ENCODE results near the gene CLTA. TPM values are rescaled to one million over a fixed set of nuclear protein-coding genes. Genes with fewer than 3 reads are reported as not detected.

The CLTA gene
- total and polyA plus RNA-seq, 2 donors: 131 to 199 TPM

DNA sequence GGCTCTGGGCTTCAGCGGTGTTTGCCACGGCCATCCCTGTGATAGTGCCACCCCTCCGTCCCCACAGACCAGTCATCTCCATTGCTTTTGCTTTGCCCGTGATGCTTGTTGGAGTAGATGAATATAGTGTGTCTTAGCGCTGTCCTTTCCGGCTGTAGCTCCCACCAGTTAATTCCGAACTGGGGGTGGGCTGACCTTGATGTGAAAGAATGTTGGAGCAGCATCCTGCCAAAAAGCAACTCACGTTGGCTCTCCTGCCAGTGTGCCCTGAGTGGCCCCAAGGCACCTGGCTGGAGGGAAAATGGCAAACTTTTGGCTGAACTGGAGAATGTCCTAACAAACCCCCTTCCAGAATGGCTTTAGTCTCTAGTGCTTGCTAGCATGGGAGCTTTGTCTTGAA is 20.0 kb downstream of the CLTA start:
- H3K4me1 ChIP-seq (ENCODE audit: control insufficient read depth in 2 of 2, insufficient read depth in 2 of 2, low read length in 2 of 2): no peaks in the 10 kb centered on the region

DNA sequence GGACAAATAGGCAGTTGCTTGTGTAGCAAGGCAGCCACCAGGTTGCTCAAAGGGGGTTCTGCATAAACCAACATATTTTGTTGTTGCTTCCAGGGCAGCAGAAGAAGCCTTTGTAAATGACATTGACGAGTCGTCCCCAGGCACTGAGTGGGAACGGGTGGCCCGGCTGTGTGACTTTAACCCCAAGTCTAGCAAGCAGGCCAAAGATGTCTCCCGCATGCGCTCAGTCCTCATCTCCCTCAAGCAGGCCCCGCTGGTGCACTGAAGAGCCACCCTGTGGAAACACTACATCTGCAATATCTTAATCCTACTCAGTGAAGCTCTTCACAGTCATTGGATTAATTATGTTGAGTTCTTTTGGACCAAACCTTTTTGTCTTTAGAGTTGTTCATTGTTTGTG is 20.8 kb downstream of the CLTA start:
- Histone ChIP-seq H3K36me3 (ENCODE audit: control insufficient read depth in 2 of 2, insufficient read depth in 2 of 2, low read length in 1 of 2) (peaks cover 71 to 76% of the 10 kb centered on the region in 2 donors), H3K4me1 (ENCODE audit: control insufficient read depth in 2 of 2, insufficient read depth in 2 of 2, low read length in 2 of 2) (no peaks in the 10 kb centered on the region), H3K27ac (ENCODE audit: low read depth in 1 of 2, low read length in 1 of 2) (no peak overlapping the region), H3K9me3 (ENCODE audit: control insufficient read depth in 2 of 2, insufficient read depth in 1 of 2, low read length in 1 of 2) (no peaks in the 10 kb centered on the region), H3K27me3 (ENCODE audit: control insufficient read depth in 2 of 2, insufficient read depth in 1 of 2, low read length in 1 of 2) (no peaks in the 10 kb centered on the region), H3K4me3 (ENCODE audit: low read length in 2 of 2) (no peak overlapping the region)
- DNase-seq (ENCODE audit: low read depth in 6 of 9, low spot score in 9 of 9): no peak
- 97% methylated on average over 7 of the region's 7 CpGs for WGBS

More for the DNA sequence above, 20.0 kb downstream of the CLTA start:
- Histone ChIP-seq H3K27me3 (ENCODE audit: control insufficient read depth in 2 of 2, insufficient read depth in 1 of 2, low read length in 1 of 2) (no peaks in the 10 kb centered on the region), H3K27ac (ENCODE audit: low read depth in 1 of 2, low read length in 1 of 2) (no peak overlapping the region), H3K4me3 (ENCODE audit: low read length in 2 of 2) (no peak overlapping the region), H3K9me3 (ENCODE audit: control insufficient read depth in 2 of 2, insufficient read depth in 1 of 2, low read length in 1 of 2) (no peaks in the 10 kb centered on the region), H3K36me3 (ENCODE audit: control insufficient read depth in 2 of 2, insufficient read depth in 2 of 2, low read length in 1 of 2) (peaks cover 72 to 83% of the 10 kb centered on the region in 2 donors)
- 97% methylated on average over 8 of the region's 8 CpGs for WGBS
- DNase-seq (ENCODE audit: low read depth in 6 of 9, low spot score in 9 of 9): no peak

DNA sequence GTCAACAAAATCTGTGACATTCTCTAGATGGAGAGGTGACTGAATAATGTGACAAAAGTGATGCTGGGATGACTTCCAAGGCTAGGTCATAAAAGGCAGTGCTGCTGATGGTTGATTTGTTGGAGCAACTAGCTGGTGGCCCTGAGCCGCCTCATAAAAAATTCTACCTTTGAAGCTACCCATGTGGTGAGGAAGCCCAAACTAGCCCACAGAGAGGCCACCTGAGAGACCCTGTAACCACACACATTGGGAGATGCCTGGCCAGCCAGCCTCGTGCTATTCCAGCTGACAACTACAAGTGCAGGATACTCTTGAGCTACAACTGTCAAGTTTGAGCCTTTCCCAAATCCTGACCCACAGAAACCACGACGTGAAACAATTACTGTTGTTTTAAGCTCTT is 22.7 kb downstream of the CLTA start:
- no peak overlapping the region for H3K27ac ChIP-seq (ENCODE audit: low read depth in 1 of 2, low read length in 1 of 2)
- WGBS: 83% methylated on average over 4 of the region's 4 CpGs

DNA sequence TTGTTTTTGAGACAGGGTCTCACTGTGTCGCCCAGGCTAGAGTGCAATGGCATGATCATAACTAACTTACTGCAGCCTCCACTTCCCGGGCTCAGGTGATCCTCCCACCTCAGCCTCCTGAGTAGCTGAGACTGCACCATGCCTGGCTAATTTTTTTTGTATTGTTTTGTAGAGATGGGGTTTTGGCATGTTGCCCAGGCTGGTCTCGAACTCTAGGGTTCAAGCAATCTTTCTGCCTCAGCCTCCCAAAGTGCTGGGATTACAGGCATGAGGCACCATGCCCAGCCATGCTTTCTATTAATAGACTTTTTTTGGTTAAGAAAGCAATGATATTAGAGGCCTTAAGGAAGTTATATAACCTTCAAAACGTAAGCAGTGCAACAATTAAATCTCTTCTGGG is 23.3 kb downstream of the CLTA start:
- no peak overlapping the region for H3K27ac ChIP-seq (ENCODE audit: low read depth in 1 of 2, low read length in 1 of 2)
- no peaks in the 10 kb centered on the region for H3K27me3 ChIP-seq (ENCODE audit: control insufficient read depth in 2 of 2, insufficient read depth in 1 of 2, low read length in 1 of 2)
- H3K4me1 ChIP-seq (ENCODE audit: control insufficient read depth in 2 of 2, insufficient read depth in 2 of 2, low read length in 2 of 2): peaks cover 0 to 3% of the 10 kb centered on the region in 2 donors
- no peak overlapping the region for H3K4me3 ChIP-seq (ENCODE audit: low read length in 2 of 2)
- WGBS: 94% methylated on average over 4 of the region's 4 CpGs
- DNase-seq (ENCODE audit: low read depth in 6 of 9, low spot score in 9 of 9): no peak
- peaks cover 68 to 70% of the 10 kb centered on the region in 2 donors for H3K36me3 ChIP-seq (ENCODE audit: control insufficient read depth in 2 of 2, insufficient read depth in 2 of 2, low read length in 1 of 2)
- H3K9me3 ChIP-seq (ENCODE audit: control insufficient read depth in 2 of 2, insufficient read depth in 1 of 2, low read length in 1 of 2): no peaks in the 10 kb centered on the region

More for the DNA sequence above, 22.7 kb downstream of the CLTA start:
- DNase-seq (ENCODE audit: low read depth in 6 of 9, low spot score in 9 of 9): no peak
- Histone ChIP-seq H3K4me1 (ENCODE audit: control insufficient read depth in 2 of 2, insufficient read depth in 2 of 2, low read length in 2 of 2) (peaks cover 0 to 3% of the 10 kb centered on the region in 2 donors), H3K9me3 (ENCODE audit: control insufficient read depth in 2 of 2, insufficient read depth in 1 of 2, low read length in 1 of 2) (no peaks in the 10 kb centered on the region), H3K36me3 (ENCODE audit: control insufficient read depth in 2 of 2, insufficient read depth in 2 of 2, low read length in 1 of 2) (peaks cover 68 to 73% of the 10 kb centered on the region in 2 donors), H3K27me3 (ENCODE audit: control insufficient read depth in 2 of 2, insufficient read depth in 1 of 2, low read length in 1 of 2) (no peaks in the 10 kb centered on the region), H3K4me3 (ENCODE audit: low read length in 2 of 2) (no peak overlapping the region)

DNA sequence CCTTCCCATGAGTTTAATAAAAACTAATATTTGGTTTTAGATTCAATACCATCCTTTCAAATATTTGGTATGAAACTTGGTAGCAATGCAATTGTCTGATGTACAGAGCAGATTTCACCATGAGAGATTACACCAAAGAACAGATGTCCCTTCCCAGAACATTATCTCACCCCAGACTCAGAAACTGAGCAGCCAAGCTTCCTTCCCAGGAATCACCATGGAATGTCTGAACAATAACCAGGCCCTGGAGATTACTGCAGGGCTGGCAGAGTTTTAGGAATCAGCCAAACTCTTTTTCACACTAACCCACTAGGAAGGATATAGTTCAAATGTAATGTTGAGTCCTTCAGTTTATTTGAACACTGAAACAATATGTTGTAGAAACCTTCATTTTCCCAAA is 23.9 kb downstream of the CLTA start:
- no peak for DNase-seq (ENCODE audit: low read depth in 6 of 9, low spot score in 9 of 9)
- Histone ChIP-seq H3K27ac (ENCODE audit: low read depth in 1 of 2, low read length in 1 of 2) (no peak overlapping the region), H3K36me3 (ENCODE audit: control insufficient read depth in 2 of 2, insufficient read depth in 2 of 2, low read length in 1 of 2) (peaks cover 68 to 69% of the 10 kb centered on the region in 2 donors), H3K27me3 (ENCODE audit: control insufficient read depth in 2 of 2, insufficient read depth in 1 of 2, low read length in 1 of 2) (no peaks in the 10 kb centered on the region), H3K4me1 (ENCODE audit: control insufficient read depth in 2 of 2, insufficient read depth in 2 of 2, low read length in 2 of 2) (peaks cover 0 to 3% of the 10 kb centered on the region in 2 donors), H3K9me3 (ENCODE audit: control insufficient read depth in 2 of 2, insufficient read depth in 1 of 2, low read length in 1 of 2) (no peaks in the 10 kb centered on the region), H3K4me3 (ENCODE audit: low read length in 2 of 2) (no peak overlapping the region)

DNA sequence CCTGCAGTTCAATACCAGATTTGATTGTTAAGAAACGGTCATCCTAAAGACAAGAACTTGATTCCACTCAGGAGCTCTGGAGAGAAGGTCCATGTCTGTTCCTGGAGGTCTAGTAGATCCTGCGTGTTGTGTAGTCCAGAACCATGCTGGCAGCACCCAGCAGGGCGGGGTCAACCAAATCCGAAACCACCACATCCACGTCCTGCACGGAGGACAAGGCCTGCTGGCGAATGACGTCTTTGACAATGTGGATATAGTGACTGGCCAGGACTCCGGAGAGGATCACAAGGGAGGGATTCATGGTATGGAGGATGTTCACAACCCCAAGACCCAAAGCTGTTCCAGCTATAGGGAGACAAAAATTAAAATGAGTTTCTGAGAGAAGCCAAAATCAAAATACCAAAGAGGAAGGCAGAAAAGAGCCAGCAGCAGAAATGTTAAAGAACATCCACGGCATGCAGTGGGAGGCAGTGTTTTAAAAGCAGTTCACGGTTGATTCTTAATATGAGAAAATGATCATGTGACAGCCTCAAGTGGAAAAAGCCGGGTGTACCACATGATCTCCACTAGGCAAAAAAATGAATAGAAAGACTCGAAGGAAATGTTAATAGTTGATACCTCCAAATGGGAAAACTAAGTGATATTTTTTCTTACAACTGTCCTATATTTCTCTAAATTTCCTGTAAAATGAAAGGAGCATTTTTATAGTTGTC is 26.7 kb downstream of the CLTA start:
- H3K27me3 ChIP-seq (ENCODE audit: control insufficient read depth in 2 of 2, insufficient read depth in 1 of 2, low read length in 1 of 2): no peaks in the 10 kb centered on the region
- peaks cover 67% of the 10 kb centered on the region in 2 donors for H3K36me3 ChIP-seq (ENCODE audit: control insufficient read depth in 2 of 2, insufficient read depth in 2 of 2, low read length in 1 of 2)
- H3K27ac ChIP-seq (ENCODE audit: low read depth in 1 of 2, low read length in 1 of 2): no peak overlapping the region
- H3K9me3 ChIP-seq (ENCODE audit: control insufficient read depth in 2 of 2, insufficient read depth in 1 of 2, low read length in 1 of 2): peaks cover 3 to 7% of the 10 kb centered on the region in 2 donors
- peaks cover 0 to 3% of the 10 kb centered on the region in 2 donors for H3K4me1 ChIP-seq (ENCODE audit: control insufficient read depth in 2 of 2, insufficient read depth in 2 of 2, low read length in 2 of 2)
- no peak for DNase-seq (ENCODE audit: low read depth in 6 of 9, low spot score in 9 of 9)
- no peak overlapping the region for H3K4me3 ChIP-seq (ENCODE audit: low read length in 2 of 2)
- 81% methylated on average over 13 of the region's 13 CpGs for WGBS

DNA sequence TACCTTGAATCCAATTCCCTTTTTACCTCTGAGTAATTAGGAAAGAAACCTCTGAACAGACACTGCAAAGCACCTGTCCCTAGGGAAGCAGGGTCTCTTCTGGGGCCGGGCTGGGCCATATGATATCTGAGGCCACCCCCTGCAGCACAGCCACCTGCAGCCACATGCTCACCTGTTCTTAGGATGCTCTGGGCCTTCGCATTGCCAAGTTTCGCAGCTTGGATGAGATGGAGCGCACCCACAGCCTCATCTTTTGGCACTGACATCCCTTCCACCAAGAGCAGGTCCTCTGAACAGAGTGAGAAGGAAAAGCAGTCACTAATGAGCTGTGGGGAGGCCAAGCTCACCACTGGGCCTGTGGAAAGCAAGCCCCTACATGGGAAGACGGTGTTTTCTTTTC is 27.3 kb downstream of the CLTA start:
- Histone ChIP-seq H3K4me3 (ENCODE audit: low read length in 2 of 2) (no peak overlapping the region), H3K27me3 (ENCODE audit: control insufficient read depth in 2 of 2, insufficient read depth in 1 of 2, low read length in 1 of 2) (no peaks in the 10 kb centered on the region), H3K9me3 (ENCODE audit: control insufficient read depth in 2 of 2, insufficient read depth in 1 of 2, low read length in 1 of 2) (peaks cover 9 to 12% of the 10 kb centered on the region in 2 donors), H3K27ac (ENCODE audit: low read depth in 1 of 2, low read length in 1 of 2) (no peak overlapping the region), H3K4me1 (ENCODE audit: control insufficient read depth in 2 of 2, insufficient read depth in 2 of 2, low read length in 2 of 2) (peaks cover 0 to 3% of the 10 kb centered on the region in 2 donors), H3K36me3 (ENCODE audit: control insufficient read depth in 2 of 2, insufficient read depth in 2 of 2, low read length in 1 of 2) (peaks cover 67 to 68% of the 10 kb centered on the region in 2 donors)
- 89% methylated on average over 5 of the region's 5 CpGs for WGBS
- DNase-seq (ENCODE audit: low read depth in 6 of 9, low spot score in 9 of 9): no peak

DNA sequence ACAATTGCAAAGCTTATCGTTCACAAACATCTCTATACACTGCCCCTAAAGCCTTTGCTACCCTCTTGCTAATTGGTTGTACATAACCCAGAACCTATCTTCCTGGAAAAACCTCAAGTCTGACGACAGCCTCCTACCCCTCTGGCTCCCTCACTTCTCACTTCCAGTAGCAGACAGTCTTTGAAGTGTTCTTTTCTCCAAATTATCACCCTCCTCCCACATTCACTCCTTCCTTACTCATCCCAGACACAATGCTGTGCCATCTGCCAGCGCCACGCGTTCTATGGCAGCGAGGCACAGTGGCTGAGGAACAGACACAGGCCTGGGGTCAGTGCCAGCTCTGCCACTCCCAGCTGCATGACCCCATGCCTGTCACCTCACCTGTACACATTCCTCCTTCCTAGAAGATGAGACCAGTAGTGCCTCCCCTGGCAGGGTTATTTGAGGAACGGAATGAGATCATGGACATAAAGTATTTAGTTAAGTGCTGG is 27.7 kb downstream of the CLTA start:
- Histone ChIP-seq H3K4me3 (ENCODE audit: low read length in 2 of 2) (no peak overlapping the region), H3K9me3 (ENCODE audit: control insufficient read depth in 2 of 2, insufficient read depth in 1 of 2, low read length in 1 of 2) (peaks cover 10 to 12% of the 10 kb centered on the region in 2 donors), H3K4me1 (ENCODE audit: control insufficient read depth in 2 of 2, insufficient read depth in 2 of 2, low read length in 2 of 2) (peaks cover 0 to 3% of the 10 kb centered on the region in 2 donors), H3K36me3 (ENCODE audit: control insufficient read depth in 2 of 2, insufficient read depth in 2 of 2, low read length in 1 of 2) (peaks cover 65 to 70% of the 10 kb centered on the region in 2 donors), H3K27ac (ENCODE audit: low read depth in 1 of 2, low read length in 1 of 2) (no peak overlapping the region), H3K27me3 (ENCODE audit: control insufficient read depth in 2 of 2, insufficient read depth in 1 of 2, low read length in 1 of 2) (no peaks in the 10 kb centered on the region)
- WGBS: 76% methylated on average over 7 of the region's 7 CpGs
- no peak for DNase-seq (ENCODE audit: low read depth in 6 of 9, low spot score in 9 of 9)

DNA sequence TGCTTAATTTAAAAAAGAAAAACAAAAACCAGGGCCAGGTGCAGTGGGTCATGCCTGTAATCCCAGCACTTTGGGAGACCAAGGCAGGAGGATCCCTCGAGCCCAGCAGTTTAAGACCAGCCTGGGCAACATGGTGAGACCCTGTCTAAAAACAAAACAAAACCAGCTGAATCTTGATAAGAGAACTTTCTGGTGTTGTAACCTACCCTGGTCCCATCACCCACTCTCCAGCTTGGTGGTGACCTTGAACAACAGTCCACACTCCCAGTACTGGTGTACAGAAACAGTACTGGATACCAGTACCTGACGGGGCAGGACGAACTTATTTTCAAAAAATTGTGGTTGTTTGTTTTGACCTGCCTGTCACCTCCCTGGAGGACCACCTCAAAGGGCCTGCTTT is 30.9 kb downstream of the CLTA start:
- Histone ChIP-seq H3K36me3 (ENCODE audit: control insufficient read depth in 2 of 2, insufficient read depth in 2 of 2, low read length in 1 of 2) (peaks cover 58 to 59% of the 10 kb centered on the region in 2 donors), H3K4me3 (ENCODE audit: low read length in 2 of 2) (no peak overlapping the region), H3K27ac (ENCODE audit: low read depth in 1 of 2, low read length in 1 of 2) (no peak overlapping the region), H3K27me3 (ENCODE audit: control insufficient read depth in 2 of 2, insufficient read depth in 1 of 2, low read length in 1 of 2) (no peaks in the 10 kb centered on the region), H3K9me3 (ENCODE audit: control insufficient read depth in 2 of 2, insufficient read depth in 1 of 2, low read length in 1 of 2) (peaks cover 10 to 12% of the 10 kb centered on the region in 2 donors), H3K4me1 (ENCODE audit: control insufficient read depth in 2 of 2, insufficient read depth in 2 of 2, low read length in 2 of 2) (peaks cover 0 to 3% of the 10 kb centered on the region in 2 donors)
- 100% methylated on average over 3 of the region's 3 CpGs for WGBS
- no peak for DNase-seq (ENCODE audit: low read depth in 6 of 9, low spot score in 9 of 9)

Data from thymus (tissue), 11 donors.